ENCODE measurements around the gene CHMP5.
A peak's percentile ranks its signal among the peaks of the same experiment; 100 is the strongest.
"Not testable (repeated sequence)": the region's sequence is repeated elsewhere in the genome, so short reads cannot be mapped to it uniquely, and the experiment has no call there.

The CHMP5 gene

DNA sequence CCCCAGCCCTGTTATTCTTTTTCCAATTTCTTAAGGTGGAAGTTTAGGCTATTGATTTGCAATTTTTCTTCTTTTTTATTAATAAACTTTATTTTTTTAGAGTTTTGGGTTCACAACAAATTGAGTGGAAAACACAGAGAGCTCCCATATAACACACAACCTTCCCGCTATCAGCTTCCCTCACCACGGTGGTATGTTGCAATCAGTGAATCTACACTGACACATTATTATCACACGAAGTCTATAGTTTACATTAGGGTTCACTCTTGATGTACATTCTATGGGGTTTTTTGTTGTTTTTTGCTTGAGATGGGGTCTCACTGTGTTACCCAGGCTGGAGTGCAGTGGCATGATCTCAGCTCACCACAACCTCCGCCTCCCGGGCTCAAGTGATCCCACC is 20.7 kb downstream of the CHMP5 start:
- DNase-seq = no peak

DNA sequence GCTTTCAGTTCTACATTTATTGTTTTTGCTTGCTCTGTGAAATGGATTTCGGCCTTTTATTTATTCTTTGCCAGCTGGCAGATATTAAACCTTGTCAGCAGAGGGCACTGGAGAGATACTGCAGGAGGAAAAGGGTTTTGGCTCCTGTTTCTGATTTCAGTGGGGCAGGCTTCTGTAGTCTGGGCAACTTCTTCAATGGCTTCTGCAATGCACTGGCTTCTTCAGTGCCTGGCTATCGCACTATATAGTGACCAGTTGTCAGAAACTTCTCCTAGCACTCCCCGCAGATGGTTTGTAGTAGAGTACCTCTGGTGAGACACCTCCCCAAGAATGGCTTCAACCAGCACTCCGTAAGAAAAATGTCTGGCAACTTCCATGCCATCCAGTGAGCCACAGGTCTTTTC is 22.2 kb downstream of the CHMP5 start:
- DNase-seq = peak in 1 of 2 donors; percentile 74

DNA sequence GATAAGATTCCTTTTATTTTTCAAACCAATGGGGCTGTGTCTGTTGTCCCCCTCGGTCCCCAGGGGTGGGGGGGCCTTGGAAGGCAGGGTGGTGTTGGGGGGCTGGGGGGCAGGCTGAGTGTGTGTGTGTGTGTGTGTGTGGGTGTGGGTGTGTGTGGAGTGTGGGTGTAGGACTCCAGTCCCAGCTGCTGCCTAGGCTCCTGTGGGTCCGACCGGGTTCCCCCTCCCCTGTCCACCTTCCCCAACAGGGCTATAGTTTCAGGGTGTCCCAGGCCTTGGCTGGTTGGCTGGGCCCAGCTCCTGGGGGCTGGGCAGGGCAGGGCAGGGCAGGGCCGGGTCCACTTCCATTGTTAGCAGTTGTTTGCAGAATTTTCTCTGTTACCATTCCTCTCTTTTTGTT is 23.4 kb downstream of the CHMP5 start:
- no peak for DNase-seq

DNA sequence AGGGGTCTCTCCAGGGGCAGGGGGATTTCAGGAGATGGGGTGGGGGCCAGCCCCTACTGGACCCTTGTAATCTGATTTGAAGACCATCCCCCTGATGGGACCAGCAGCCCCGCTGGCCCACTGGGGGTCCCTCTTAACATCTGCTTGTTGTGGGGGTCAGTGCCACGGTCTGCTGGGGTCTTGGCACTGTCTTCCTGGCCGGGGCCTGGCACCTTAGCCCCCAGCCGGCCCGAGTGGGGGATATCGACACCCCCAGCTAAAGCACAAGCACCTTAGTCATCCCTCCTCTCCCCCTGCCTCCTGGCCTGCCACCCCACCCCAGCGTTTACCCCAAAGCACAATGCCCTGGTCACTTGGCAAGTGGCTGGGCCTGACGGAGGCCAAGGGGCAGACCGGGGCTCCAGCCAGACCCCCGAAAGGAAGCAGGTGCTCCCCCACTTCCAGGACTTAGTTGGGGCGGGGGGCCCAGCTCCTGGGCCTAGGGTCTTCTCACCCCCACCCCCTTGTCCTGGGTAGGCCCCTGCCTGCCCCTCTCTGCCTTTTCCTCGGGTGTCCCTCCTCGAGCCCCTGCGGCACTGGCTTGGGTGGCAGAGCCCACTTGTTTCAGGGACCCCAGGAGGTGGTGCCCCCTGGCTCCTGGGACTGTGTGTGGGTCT is 24.1 kb downstream of the CHMP5 start:
- DNase-seq = no peak

DNA sequence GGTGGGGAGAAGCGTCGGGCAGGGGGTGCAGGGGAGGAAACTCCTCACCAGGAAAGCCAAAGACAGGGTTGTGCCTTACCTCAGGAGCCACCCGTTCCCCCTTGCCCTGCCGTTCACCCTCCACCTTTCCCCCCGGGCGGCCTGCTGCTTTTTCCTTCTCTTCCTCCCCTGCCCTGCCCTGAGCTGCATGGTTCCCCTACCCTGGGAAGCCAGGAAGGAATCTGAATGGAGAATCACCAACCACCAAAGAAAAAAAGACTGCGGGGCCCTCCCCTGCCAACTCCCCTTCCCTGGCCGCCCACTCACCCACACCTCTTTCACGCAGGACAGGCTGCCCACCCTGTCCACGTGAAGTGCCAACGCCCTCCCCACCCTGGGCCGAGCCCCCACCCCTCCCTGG is 24.6 kb downstream of the CHMP5 start:
- DNase-seq = no peak

DNA sequence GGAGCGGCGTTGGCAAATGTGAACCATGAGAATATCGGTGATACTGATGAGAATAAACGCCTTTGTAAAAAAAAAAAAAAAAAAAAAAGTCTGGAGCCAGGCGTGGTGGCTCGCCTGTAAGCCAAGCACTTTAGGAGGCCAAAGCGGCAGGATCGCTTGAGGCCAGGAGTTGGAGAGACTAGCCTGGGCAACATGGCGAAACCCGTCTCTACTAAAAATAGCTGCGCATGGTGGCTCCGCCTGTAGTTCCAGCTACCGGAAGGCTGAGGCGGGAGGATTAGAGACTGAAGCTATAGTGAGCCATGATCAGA is 25.0 kb downstream of the CHMP5 start:
- no peak for DNase-seq

DNA sequence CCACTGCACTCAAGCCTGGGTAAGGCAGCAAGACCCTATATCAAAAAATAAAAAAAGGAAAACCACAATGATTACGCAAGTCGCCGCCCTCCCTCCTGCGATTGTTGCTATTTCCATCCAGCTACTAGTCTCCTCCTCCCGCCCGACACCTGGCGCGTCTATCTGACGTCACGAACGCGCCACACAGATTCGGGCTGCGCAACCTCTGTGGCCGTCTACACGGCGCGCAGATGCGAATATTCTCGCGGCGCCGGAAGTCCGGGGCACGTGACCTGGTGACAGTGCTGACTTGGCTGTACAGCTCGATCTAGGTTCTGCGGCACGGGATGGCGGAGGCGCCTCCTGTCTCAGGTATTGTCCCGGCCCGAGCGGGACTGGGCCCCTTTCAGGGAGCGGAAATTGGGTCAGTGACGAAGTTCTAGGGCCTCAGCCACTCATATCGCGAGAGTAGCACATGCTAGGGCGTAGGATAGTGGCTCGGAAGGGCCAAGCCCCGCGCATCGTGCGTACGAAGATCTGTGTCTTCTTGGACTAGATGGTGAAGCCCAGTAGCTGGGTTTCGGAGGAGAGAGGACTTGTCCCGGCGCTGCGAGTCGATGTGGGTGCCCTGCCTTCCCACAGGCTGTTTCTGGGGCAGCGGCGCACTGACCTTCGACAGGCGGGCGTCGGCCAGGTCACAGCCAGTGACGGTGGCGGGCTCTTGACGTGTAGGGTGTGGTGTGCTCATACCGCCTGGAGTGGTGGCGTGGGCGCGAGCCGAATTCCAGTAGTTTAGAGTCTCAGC is 25.6 kb downstream of the CHMP5 start, which contains the start of gene NFX1:
Gene NFX1 (plus strand): TSS at position 270 of the 784 bp plus-strand sequence. CDS start 57 bp downstream, at position 327.
- DNase-seq = peak; percentile 92 to 99

DNA sequence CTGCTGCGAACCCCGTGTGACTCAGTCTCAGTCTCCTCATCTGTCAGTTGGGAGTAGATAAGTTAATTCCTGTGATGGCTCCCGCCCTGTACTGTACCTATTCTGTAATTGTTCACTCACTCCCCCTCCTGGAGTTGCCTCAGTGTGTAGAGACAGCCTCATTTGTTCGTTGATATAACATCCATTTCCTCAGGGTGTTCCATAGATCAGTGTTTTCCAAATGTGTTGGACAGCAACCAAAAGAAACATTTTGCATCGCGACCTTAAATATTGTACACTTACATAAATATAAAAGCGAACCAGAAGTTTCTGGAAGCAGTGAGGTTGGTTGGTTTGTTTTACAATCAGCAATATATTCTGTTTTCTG is 26.2 kb downstream of the CHMP5 start:
- DNase-seq = no peak

DNA sequence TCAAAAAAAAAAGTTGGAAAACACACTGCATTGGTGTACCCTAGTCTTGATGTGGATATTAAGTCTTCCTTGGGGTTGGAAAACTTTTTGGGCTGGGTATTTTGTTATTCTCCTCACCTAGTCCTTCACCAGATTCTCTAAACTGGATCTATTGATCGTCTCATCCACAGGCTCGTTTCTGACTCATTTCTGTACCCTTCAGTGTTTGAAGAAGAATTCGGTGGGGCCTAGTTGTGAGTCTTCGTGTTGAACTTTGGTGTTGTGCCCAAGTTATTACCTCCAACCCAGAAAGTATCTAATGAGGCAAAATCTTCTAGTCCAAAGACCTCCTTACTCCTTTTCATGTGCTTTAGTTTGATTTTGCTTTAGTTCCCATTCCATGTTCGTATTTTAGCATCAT is 27.1 kb downstream of the CHMP5 start:
- no peak for DNase-seq

DNA sequence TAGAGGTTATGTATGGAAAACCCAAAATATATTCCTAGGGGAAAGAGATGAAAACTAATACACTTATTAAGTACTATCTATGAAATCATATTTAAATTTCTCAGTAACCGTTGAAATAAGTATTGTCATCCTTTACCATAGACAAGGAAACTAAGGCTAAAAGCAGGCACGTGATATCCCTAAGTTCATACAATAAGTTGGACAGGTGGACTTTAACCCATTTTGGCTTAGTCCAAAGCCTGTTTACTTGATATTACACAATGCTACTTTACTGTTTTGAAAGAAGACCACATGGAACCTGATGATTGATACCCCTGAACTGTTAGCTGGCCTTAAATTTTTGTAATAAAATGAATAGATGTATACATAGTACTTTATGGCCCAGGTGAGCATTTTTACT is 28.9 kb downstream of the CHMP5 start:
- DNase-seq = no peak

DNA sequence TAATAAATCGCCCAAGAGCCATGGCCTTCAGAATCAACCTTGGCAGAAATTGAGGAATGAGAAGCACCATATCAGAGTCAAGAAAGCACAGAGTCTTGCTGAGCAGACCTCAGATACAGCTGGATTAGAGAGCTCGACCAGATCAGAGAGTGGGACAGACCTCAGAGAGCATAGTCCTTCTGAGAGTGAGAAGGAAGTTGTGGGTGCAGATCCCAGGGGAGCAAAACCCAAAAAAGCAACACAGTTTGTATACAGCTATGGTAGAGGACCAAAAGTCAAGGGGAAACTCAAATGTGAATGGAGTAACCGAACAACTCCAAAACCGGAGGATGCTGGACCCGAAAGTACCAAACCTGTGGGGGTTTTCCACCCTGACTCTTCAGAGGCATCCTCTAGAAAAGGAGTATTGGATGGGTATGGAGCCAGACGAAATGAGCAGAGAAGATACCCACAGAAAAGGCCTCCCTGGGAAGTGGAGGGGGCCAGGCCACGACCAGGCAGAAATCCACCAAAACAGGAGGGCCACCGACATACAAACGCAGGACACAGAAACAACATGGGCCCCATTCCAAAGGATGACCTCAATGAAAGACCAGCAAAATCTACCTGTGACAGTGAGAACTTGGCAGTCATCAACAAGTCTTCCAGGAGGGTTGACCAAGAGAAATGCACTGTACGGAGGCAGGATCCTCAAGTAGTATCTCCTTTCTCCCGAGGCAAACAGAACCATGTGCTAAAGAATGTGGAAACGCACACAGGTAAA is 30.0 kb downstream of the CHMP5 start:
- DNase-seq = no peak

DNA sequence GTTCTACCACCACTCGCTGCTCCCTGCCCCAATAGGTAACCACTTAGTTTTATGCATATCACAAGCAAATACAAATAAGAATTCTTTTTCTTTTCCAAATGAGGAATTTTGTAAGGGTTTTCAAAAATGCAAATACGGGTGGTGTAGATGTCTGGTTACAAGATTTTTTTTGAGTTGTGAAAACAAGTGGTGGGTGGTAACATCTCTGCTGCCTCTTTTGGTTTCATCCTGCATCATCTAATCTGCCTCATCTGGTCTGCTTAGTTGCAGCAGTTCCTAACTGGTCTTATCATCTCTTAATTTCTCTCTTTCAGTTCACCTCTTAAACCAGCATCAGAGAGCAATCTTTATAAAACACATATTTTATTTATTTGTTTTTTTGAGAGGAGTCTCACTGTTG is 30.7 kb downstream of the CHMP5 start:
- DNase-seq = no peak

DNA sequence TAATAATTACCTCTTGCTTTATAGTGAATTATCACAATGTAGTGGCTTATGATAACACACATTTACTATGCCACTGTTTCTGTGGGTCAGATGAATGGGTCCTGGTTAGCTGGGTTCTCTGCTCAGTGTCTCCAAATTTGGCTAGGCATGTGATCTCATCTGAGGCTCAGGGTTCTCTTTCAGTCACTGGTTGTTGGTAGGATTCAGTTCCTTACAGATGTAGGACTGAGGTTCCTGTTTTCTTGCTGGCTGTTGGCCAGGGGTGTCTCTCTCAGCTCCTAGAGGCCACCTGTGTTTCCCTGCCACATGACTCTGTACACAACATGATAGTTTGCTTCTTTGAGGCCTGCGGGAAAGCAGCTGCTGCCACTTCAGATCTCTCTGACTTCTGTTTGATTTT is 32.6 kb downstream of the CHMP5 start:
- peak in 1 of 2 donors; percentile 93 for DNase-seq

DNA sequence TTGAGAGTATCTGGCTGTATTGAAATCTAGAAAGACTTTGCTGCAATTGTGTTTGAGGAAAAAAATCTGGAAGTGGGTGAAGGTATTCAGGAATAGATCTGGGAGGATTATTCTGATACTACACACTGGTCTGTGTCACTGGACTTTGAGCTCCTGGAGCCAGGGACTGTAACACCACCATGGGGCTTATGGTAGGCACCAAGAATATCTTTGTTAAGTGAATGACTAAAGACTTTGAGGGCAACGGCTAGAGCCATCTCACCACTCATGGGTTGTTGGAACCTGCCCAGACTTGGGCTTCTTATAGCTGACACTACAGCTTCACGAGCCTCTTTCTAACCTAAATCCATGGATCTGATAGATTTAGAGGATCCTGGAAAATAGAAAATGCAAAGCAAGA is 35.7 kb downstream of the CHMP5 start:
- no peak for DNase-seq

DNA sequence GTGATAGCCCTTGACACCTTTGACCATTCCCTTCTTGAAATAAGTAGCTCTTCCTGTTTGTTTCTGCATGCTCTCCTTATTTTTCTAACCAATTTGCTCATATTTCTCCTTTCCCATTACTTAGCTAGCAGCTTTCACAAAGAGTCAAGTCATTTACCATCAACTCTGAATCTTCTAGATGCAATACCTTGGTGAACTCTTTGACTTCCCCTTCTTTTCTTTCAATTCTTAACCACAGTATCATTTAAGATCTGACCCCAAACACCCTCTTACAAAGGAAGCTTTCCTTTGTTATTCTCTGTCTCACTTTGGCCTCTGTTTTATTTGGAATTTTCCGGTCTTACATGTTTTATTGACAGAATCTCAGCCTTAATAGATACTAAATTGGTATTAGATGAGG is 39.5 kb downstream of the CHMP5 start:
- DNase-seq = no peak

DNA sequence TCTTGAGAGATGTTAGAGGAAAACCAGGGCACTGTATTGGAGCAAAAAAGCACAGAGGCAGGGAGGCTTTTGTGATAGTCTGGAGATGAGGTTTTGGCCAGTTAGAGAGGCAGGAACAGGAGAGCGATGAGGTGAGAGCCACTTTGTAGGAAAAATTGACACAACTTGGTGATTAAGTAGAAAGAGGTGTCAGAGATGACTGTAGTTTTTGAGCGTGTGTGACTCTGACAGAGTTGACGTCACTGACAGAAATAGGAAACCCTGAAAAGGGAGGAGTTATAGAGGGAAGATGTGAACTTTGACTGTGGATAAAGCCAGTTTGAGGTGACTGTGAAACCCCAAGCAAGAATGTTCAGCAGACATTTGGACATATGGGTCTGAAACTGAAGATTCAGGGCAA is 41.2 kb downstream of the CHMP5 start:
- DNase-seq = no peak

DNA sequence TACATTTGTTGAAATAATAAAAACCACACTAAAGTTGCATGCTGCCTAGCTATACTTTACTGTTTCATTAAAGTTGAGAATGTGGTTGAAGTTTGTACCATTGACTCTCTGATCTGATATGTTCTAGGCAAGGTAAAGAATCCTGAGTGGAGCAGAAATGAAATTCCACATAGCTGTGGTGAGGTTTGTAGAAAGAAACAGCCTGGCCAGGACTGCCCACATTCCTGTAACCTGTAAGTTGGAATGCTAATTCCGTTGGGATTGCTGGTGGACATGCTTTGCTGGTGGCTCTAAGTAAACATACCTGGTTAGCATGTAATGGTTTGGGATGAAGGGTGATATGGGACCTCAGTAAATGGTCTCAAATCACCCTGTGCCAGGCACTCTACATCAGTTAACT is 42.2 kb downstream of the CHMP5 start:
- no peak for DNase-seq

DNA sequence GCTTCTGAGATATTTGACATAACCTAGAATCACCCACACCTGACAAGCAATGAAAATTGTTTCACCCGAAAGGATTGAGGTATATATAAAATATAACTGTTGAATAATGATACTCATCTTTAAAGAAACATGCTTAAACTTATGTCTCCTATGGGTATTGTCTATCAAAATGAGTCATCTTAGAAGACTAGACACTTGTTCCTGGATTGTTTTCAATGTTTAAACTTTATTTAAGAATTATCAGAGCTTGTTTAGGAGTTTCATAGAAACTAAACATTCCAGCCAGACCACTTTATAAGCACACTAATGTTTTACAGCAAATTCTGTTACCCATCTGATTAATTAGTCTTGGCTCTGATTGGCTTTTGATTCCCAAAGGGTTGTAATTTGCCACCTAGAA is 45.1 kb downstream of the CHMP5 start:
- DNase-seq = no peak

DNA sequence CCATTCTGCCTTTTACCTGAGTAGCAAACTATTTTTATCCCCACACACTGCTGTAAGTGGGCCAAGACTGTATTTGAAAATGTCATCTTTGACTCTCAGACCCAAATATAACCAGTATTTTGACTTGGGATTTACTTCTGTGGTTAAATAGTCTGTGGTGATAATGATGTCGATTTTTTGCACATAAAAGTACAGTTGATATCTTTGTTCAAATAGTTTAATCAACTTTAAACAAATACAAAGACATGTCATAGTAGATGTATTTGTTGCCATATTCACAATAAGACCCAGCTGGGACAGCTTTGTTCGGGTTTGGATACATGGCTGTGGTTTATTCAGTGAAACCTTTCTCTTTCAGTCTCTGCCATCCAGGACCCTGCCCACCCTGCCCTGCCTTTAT is 45.9 kb downstream of the CHMP5 start:
- DNase-seq = no peak

DNA sequence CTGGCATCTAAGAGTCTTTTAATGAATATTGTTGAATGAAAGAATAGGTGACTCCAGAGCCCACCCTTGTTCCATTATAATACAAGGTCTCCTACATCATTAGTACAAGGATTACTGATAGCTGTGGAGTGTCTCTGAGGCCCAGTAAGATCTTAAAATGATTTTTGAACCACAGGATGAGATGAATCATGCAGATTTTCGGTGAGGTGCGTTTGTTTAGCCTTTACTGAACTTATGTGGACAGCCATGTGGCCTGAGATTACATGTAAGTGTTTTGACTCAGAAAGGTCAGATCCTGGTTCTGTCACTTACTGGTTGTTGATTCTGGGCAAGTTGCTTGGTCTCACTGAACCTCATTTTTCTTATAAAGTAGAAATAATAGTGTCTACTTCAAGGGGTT is 47.1 kb downstream of the CHMP5 start:
- DNase-seq = no peak

DNA sequence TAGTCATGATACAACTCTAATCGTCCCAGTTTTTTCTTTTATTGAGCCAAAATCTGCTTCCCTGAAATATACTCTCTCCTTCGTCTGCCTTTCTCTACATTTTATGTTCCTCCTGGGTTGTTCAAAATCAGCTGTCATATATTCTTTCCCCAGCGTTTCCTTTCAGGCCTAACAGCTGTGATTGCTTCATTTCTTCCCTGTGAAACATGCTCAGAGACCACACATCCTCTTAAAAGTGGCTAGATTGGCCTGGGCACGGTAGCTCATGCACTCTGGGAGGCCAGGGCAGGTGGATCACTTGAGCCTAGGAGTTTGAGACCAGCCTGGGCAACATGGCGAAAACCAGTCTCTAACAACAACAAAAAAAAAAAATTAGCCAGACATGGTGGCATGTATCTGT is 50.5 kb downstream of the CHMP5 start:
- DNase-seq = no peak

DNA sequence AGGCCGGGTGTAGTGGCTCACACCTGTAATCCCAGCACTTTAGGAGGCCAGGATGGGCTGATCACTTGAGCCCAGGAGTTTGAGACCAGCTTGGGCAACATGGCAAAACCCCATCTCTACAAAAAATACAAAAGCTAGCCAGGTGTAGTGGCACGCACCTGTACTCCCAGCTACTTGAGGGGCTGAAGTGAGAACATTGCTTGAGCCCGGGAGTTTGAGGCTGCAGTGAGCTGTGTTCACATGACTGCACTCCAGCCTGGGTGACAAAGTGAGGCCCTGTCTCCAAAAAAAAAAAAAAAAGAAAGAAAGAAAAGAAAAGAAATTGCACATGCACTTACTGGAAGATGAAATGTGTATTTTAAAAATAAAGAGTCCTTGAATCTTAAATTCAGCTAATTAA is 52.3 kb downstream of the CHMP5 start:
- not testable (repeated sequence) for DNase-seq

DNA sequence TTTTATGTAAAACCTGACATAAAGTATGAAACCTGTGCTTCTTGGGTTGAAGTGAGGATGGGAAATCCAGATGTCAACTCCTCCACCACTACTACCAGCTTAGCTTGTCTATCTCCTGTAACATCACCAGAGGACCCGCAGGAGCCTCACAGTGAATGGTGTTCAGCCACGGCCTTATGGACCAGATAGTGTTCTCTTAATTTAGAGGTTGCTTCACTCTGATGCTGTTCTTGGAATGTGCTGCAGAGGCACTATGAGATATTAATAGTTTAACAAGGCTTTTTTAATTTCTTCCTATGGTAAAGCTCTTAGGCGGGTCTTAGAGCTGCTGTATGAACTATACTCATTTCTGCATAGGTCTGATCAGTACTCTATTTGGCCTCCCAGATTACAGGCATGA is 53.4 kb downstream of the CHMP5 start:
- no peak for DNase-seq

DNA sequence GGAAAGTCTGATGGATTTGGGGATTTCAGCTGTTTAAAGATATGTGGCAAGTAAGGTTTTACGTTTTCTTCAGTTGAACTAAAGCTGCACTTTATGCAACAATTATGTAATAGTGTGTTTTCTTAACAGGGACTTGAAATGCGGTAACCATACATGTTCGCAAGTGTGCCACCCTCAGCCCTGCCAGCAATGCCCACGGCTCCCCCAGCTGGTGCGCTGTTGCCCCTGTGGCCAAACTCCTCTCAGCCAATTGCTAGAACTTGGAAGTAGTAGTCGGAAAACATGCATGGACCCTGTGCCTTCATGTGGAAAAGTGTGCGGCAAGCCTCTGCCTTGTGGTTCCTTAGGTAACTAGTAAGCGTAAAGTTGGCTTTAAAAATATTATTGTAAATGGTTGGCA is 53.9 kb downstream of the CHMP5 start:
- no peak for DNase-seq

Data from bone marrow (tissue), 2 donors.